HL-60 (cell line): Measurements from ENCODE around the gene POLD2.

Experiments used
- CTCF ChIP-seq: IDR thresholded peaks from one replicate; pipeline ENCODE4 v1.5.1; 2011; ENCODE audit warnings: low read length, control low read depth, inconsistent platforms; ENCODE audit not compliant: insufficient read depth
- POLR2AphosphoS5 ChIP-seq: IDR thresholded peaks from 2 replicates; pipeline ENCODE4 v1.6.1; 2012; ENCODE audit warnings: low read depth
- REST ChIP-seq: IDR thresholded peaks from 2 replicates; pipeline ENCODE4 v1.6.1; 2012; ENCODE audit warnings: low read depth; ENCODE audit not compliant: insufficient replicate concordance
- SPI1 ChIP-seq: IDR thresholded peaks from 2 replicates; pipeline ENCODE4 v1.6.1; 2012; ENCODE audit warnings: low read depth, mild to moderate bottlenecking, borderline replicate concordance

DNA sequence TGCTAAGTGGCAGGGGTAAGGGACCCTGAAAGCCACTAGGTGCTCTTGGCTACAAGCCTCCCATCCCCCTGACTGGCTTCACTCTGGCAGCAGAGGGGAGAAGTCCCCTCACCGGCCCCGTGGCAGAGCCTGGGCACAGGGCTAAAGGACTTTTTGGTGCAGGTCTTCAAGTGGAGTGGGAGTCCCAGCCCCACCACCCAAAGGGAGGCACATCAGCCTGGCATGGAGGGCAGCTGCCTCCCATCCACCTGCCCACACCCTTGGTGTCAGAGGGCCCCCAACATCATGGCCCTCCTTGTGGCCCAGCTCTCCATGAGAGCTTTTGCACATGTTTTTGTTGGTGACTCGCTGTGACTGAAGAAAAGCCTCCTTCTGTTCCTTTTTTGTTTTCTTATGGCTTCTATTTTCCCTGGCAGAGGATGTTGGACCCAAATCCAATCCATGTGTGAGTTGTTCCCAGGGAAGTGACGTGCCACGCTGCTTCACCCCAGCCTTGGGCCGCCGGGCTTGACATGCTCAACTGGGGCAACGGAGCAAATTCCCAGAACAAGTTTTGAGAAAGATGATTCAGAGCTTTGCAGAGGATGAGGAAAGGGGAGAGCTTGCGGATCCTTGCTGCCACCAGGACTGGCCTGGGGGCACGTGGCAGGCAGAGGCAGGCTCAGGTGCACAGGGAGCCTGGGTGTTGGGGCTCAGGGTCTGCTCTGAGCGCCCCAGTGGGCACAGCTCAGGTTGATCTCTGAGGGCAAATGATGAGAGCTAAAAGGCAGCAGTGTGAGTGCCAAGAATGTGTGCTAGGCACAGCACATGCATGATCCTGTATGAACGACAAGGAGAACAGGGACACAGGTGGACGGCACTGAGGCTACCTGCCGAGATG is 21.1 kb downstream of the POLD2 start:
- TF ChIP-seq POLR2AphosphoS5 (no peak), CTCF (no peak), SPI1 (no peak), REST (no peak)
